NCI-H2081 (cell line): Measurements from ENCODE around the gene HK1.

Experiments
- DNase-seq, 2 experiments: peaks; one replicate each; lab custom pipeline; 2025; lab: John Stamatoyannopoulos, UW

Gene HK1

GRCh38 chr10:69374931-69375306, 96.6 kb downstream of the HK1 start:
- no peak for DNase-seq

- no peak for DNase-seq
These were observed 97.2 kb downstream of the HK1 start for GRCh38 chr10:69375307-69376151.

- DNase-seq, result no peak
These were observed 98.4 kb downstream of the HK1 start for GRCh38 chr10:69376662-69377061.

- DNase-seq, result no peak
These were observed 98.9 kb downstream of the HK1 start for GRCh38 chr10:69377191-69377590.

- DNase-seq, result no peak
These were observed 99.6 kb downstream of the HK1 start for GRCh38 chr10:69377933-69378332.

- DNase-seq, result no peak
These were observed 101.5 kb downstream of the HK1 start for GRCh38 chr10:69379800-69380199.

GRCh38 chr10:69382382-69383117, 104.3 kb downstream of the HK1 start:
- no peak for DNase-seq

GRCh38 chr10:69383558-69383957, 105.3 kb downstream of the HK1 start:
- DNase-seq, result no peak

- no peak for DNase-seq
These were observed 106.0 kb downstream of the HK1 start for GRCh38 chr10:69384320-69384719.

GRCh38 chr10:69385454-69386350, 107.4 kb downstream of the HK1 start:
- no peak for DNase-seq

- no peak for DNase-seq
These were observed 109.2 kb downstream of the HK1 start for GRCh38 chr10:69387500-69387899.

GRCh38 chr10:69388488-69388887, 110.2 kb downstream of the HK1 start:
- DNase-seq, result no peak

- peak; percentile 12 to 45 for DNase-seq
These were observed 111.7 kb downstream of the HK1 start for GRCh38 chr10:69389827-69390490.

GRCh38 chr10:69391158-69391557, 112.9 kb downstream of the HK1 start:
- DNase-seq, result no peak

- DNase-seq, result peak; percentile 90 to 93
These were observed 114.2 kb downstream of the HK1 start for GRCh38 chr10:69392481-69393000.

- DNase-seq, result no peak
These were observed 115.7 kb downstream of the HK1 start for GRCh38 chr10:69394020-69394419.

GRCh38 chr10:69397972-69398371, 119.7 kb downstream of the HK1 start:
- no peak for DNase-seq

GRCh38 chr10:69398466-69398865, 120.2 kb downstream of the HK1 start:
- no peak for DNase-seq

- no peak for DNase-seq
These were observed 122.6 kb downstream of the HK1 start for GRCh38 chr10:69400936-69401335.

GRCh38 chr10:69401416-69401815, 123.1 kb downstream of the HK1 start:
- no peak for DNase-seq

GRCh38 chr10:69402386-69402785, 124.1 kb downstream of the HK1 start:
- DNase-seq, result no peak

GRCh38 chr10:69403066-69403465, 124.8 kb downstream of the HK1 start:
- no peak for DNase-seq
